Activated T-helper 17 cell treated with anti-CD3 and anti-CD28 coated beads, Interleukin-2, amount 50 U/mL, for 72 hours (primary cell): ENCODE results near the gene HMGB2. TPM values are rescaled to one million over a fixed set of nuclear protein-coding genes. Genes with fewer than 3 reads are reported as not detected.

Source experiments
- ATAC-seq: fragments of 150-1000 bp; cut with Tn5 transposase; replicated peaks from 2 replicates; pipeline ENCODE4 v1.10.0; 2021; ENCODE audit warnings: mild to moderate bottlenecking, moderate library complexity
- H3K27ac Mint-ChIP-seq: one replicate; pipeline ENCODE4 v1.8.0; 2022; ENCODE audit warnings: mixed read lengths
- H3K27me3 Mint-ChIP-seq: one replicate; pipeline ENCODE4 v1.8.0; 2022; ENCODE audit warnings: mixed read lengths
- H3K36me3 Mint-ChIP-seq: one replicate; pipeline ENCODE4 v1.8.0; 2022; ENCODE audit warnings: low read depth, mild to moderate bottlenecking, mixed read lengths
- H3K4me1 Mint-ChIP-seq: one replicate; pipeline ENCODE4 v1.8.0; 2022; ENCODE audit warnings: mixed read lengths
- H3K4me3 Mint-ChIP-seq: one replicate; pipeline ENCODE4 v1.8.0; 2022; ENCODE audit warnings: mild to moderate bottlenecking, mixed read lengths
- H3K9me3 Mint-ChIP-seq: one replicate; pipeline ENCODE4 v1.8.0; 2022; ENCODE audit warnings: mixed read lengths
- total RNA-seq, 2 donors: library from RNA; stranded (reverse); gene quantifications; one replicate each; pipeline ENCODE4 v1.2.3, GENCODE V29; 2022

The HMGB2 gene
- total RNA-seq, 2 donors from 2014 or later: 431 to 468 TPM

GRCh38 chr4:173288296-173288695, 45.9 kb downstream of the HMGB2 start:
- H3K27me3 Mint-ChIP-seq: no peaks in the 10 kb centered on the region
- peaks cover 11% of the 10 kb centered on the region for H3K4me1 Mint-ChIP-seq
- H3K9me3 Mint-ChIP-seq: no peaks in the 10 kb centered on the region
- H3K36me3 Mint-ChIP-seq: no peaks in the 10 kb centered on the region
- H3K4me3 Mint-ChIP-seq: peak overlapping the region; percentile 25
- peak; percentile 65 for ATAC-seq
- H3K27ac Mint-ChIP-seq: no peak overlapping the region

GRCh38 chr4:173287486-173287885, 46.7 kb downstream of the HMGB2 start:
- no peak overlapping the region for H3K4me3 Mint-ChIP-seq
- H3K36me3 Mint-ChIP-seq: no peaks in the 10 kb centered on the region
- peaks cover 11% of the 10 kb centered on the region for H3K4me1 Mint-ChIP-seq
- no peak for ATAC-seq
- H3K9me3 Mint-ChIP-seq: no peaks in the 10 kb centered on the region
- H3K27ac Mint-ChIP-seq: no peak overlapping the region
- H3K27me3 Mint-ChIP-seq: no peaks in the 10 kb centered on the region

DNA sequence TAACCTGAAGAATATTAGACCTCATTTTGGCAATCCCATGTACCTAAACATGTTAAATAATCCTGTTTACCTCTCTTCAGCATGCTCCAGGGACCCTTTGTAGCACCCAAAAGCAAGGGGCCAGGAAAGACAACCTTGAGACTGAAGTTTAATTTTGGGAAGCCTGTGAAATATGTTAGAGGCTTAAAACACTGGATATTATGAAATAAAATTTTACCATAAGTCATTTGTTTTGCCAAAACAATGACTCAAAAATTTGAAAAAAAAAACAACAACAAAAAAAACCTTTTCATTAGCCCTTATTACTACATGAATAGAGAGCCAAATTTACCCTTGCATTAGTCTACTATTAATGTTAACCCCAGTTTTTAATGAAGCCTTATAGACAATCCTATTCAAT, 49.7 kb downstream of the HMGB2 start:
- H3K27me3 Mint-ChIP-seq: no peaks in the 10 kb centered on the region
- ATAC-seq: no peak
- H3K27ac Mint-ChIP-seq: no peak overlapping the region
- peaks cover 16% of the 10 kb centered on the region for H3K4me1 Mint-ChIP-seq
- H3K4me3 Mint-ChIP-seq: no peak overlapping the region
- H3K9me3 Mint-ChIP-seq: no peaks in the 10 kb centered on the region
- no peaks in the 10 kb centered on the region for H3K36me3 Mint-ChIP-seq

DNA sequence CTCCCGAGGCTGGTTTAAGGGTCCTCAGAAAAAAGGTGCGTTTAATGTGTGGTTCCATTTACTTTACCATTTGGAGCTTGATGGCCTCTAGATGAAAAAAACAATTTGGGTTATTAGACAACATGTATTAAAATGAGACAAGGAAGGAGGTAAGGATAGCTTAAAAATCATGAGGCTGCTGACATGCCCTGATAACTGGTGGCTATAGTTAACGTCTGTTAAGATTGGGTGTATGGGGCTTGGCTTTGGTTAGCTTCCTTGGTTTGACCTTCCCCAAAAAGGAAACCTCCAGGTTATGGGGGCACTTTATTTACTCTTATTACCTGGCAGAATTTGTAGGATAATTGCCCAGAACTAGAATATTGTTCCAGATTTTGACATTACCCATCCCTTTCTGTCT, 51.5 kb downstream of the HMGB2 start:
- H3K27ac Mint-ChIP-seq: no peak overlapping the region
- H3K9me3 Mint-ChIP-seq: no peaks in the 10 kb centered on the region
- no peaks in the 10 kb centered on the region for H3K36me3 Mint-ChIP-seq
- H3K27me3 Mint-ChIP-seq: no peaks in the 10 kb centered on the region
- no peak overlapping the region for H3K4me3 Mint-ChIP-seq
- no peak for ATAC-seq
- peaks cover 10% of the 10 kb centered on the region for H3K4me1 Mint-ChIP-seq

DNA sequence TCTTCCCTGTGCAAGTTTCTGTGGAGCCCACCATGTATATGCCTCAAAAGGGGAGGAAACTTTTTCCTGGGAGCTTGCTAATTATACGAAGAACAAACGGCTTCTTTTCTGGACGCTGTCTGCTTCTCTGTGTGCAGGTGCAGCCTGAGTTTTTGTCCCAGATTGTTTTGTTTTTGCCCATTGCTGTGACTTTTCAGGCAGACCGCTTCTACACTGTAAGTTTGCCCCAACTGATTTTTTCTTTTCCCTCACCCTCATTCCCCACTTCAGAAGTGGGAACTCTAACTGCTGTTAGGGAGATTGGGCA, 51.9 kb downstream of the HMGB2 start:
- Mint-ChIP-seq H3K4me3 (no peak overlapping the region), H3K9me3 (no peaks in the 10 kb centered on the region), H3K36me3 (no peaks in the 10 kb centered on the region), H3K27ac (no peak overlapping the region), H3K4me1 (peaks cover 10% of the 10 kb centered on the region), H3K27me3 (no peaks in the 10 kb centered on the region)
- ATAC-seq: no peak

GRCh38 chr4:173281406-173282255, 52.5 kb downstream of the HMGB2 start:
- peaks cover 10% of the 10 kb centered on the region for H3K4me1 Mint-ChIP-seq
- peak overlapping the region; percentile 17 for H3K27ac Mint-ChIP-seq
- no peak for ATAC-seq

More at GRCh38 chr4:173281406-173282255, 52.5 kb downstream of the HMGB2 start:
- no peak overlapping the region for H3K4me3 Mint-ChIP-seq
- no peaks in the 10 kb centered on the region for H3K27me3 Mint-ChIP-seq
- H3K9me3 Mint-ChIP-seq: no peaks in the 10 kb centered on the region
- H3K36me3 Mint-ChIP-seq: no peaks in the 10 kb centered on the region

Other genes with a start within 250 kb of the HMGB2 start
- gene GALNT7, start 165.5 kb downstream of the HMGB2 start, total RNA-seq: 10 to 100 TPM in 1 of 2 donors, 1 to 10 TPM in 1; 9.6 to 18.1 TPM
- 10 to 100 TPM; 31.7 to 57.4 TPM for gene SAP30, start 36.6 kb upstream of the HMGB2 start, total RNA-seq
- not detected for gene SCRG1, start 64.8 kb upstream of the HMGB2 start, total RNA-seq
- gene HAND2, start 195.9 kb upstream of the HMGB2 start, total RNA-seq: not detected